Spinal cord (tissue), 10 donors: ENCODE results near the gene CAV3. TPM values are rescaled to one million over a fixed set of nuclear protein-coding genes. Genes with fewer than 3 reads are reported as not detected.
"Not testable (repeated sequence)": the region's sequence is repeated elsewhere in the genome, so short reads cannot be mapped to it uniquely, and the experiment has no call there.

ENCODE experiments used
- DNase-seq, 6 donors: peaks; one replicate each; pipeline versions ENCODE4 v3.0.0 to v3.0.0-alpha.2; 2013 to 2015; ENCODE audit warnings: low spot score in 6 of 6, low read depth in 4 of 6
- H3K27ac ChIP-seq: one replicate; pipeline ENCODE4 v1.5.1; 2013; ENCODE audit warnings: low read depth, low read length, control low read depth
- H3K27me3 ChIP-seq: one replicate; pipeline ENCODE4 v1.6.1; 2013; ENCODE audit warnings: low read length; ENCODE audit not compliant: control insufficient read depth, insufficient read depth
- H3K36me3 ChIP-seq: one replicate; pipeline ENCODE4 v1.6.1; 2013; ENCODE audit warnings: low read length; ENCODE audit not compliant: control insufficient read depth, insufficient read depth
- H3K4me1 ChIP-seq: one replicate; pipeline ENCODE4 v1.6.1; 2013; ENCODE audit warnings: low read length; ENCODE audit not compliant: control insufficient read depth, insufficient read depth
- H3K4me3 ChIP-seq: one replicate; pipeline ENCODE4 v1.5.1; 2013; ENCODE audit warnings: low read depth, low read length, control low read depth
- H3K9me3 ChIP-seq: one replicate; pipeline ENCODE4 v1.6.1; 2013; ENCODE audit warnings: low read length; ENCODE audit not compliant: control insufficient read depth, insufficient read depth
- WGBS: methylation state at CpG from one replicate; pipeline ENCODE4 v1.1.5; 2013; ENCODE audit warnings: missing lambda C conversion rate; ENCODE audit not compliant: insufficient coverage; 5-methylcytosine and 5-hydroxymethylcytosine counted together
- polyA plus RNA-seq, 2 donors: library from polyadenylated mRNA; unstranded; fragments of 120-200 nt; gene quantifications; one replicate each; pipeline ENCODE4 v1.2.1, GENCODE V29; 2013; ENCODE audit not compliant: insufficient read length in 2 of 2
- total RNA-seq, 2 donors: library from RNA; depleted of rRNA in 1 of 2; stranded (reverse); fragments of 120-200 nt in 1 of 2; fragments of >200 nt in 1 of 2; gene quantifications; one replicate each; pipeline versions ENCODE4 v1.2.3 to v1.2.4, GENCODE V29; 2013 to 2014
- donor health status: healthy.

The CAV3 gene
- total and polyA plus RNA-seq, 4 donors, result 0.11 to 0.59 (median 0.30) TPM; not detected in 1

DNA sequence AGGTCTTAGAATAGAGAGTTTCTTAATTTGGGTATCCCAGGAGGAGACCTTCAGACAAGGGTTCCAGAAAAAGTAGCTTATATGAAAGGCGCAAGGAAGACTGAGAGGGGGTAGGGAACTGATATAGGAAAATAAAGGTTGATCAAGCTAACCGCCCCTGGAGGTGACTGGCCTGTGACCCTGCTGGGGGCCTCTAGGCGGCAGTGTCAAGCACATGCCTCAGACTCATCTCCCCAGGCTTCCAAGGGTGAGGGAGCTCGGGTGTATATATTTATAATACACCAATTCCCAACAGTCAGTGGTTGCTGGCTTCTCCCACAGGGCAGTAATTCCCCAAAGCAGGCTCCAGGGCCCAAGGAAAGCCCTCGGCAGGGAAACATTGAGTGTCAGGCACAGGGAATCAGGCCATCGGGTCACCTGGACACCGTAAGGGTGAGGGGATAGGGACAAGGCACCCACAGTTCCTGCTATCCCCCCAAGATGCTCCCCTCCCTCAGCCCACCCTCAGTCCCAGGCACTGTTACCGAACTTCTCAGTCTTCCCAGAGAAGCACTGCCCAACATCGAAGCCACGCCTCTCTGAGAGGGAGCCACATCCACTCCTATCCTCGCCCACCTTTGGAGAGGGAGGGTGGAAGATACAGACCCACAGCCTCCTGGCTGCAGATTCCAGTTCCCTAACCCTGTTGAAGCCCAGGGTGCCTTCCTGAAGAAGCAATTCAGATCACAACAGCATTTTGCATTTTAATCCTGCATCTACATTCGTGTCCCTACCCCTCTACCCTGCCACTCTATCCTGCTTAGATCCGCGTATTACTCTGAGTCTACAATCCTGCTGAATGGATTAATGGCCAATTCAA, 19.5 kb upstream of the CAV3 start:
- H3K27me3 ChIP-seq, result no peaks in the 10 kb centered on the region
- 71% methylated on average over 4 of the region's 14 CpGs for WGBS
- no peak for DNase-seq
- H3K4me3 ChIP-seq, result no peak overlapping the region
- no peaks in the 10 kb centered on the region for H3K36me3 ChIP-seq
- H3K27ac ChIP-seq, result no peak overlapping the region
- peaks cover 21% of the 10 kb centered on the region for H3K4me1 ChIP-seq
- no peaks in the 10 kb centered on the region for H3K9me3 ChIP-seq

DNA sequence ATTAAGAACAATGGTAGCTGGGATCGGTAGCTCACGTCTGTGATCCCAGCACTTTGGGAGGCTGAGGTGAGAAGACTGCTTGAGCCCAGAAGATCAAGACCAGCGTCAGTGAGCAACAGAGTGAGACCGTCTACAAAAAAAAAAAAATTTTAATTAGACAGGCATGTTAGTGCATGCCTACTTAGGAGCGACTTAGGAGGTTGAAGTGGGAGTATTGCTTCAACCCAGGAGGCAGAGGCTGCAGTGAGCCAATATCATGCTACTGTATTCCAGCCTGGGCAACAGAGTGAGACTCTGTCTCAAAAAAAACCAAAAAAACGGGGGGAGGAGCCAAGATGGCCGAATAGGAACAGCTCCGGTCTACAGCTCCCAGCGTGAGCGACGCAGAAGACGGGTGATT, 17.8 kb upstream of the CAV3 start:
- H3K4me1 ChIP-seq, result peaks cover 18% of the 10 kb centered on the region
- H3K36me3 ChIP-seq, H3K4me3 ChIP-seq, H3K27me3 ChIP-seq, H3K27ac ChIP-seq, H3K9me3 ChIP-seq, DNase-seq: not testable (repeated sequence)
- WGBS, result 96% methylated on average over 5 of the region's 12 CpGs

DNA sequence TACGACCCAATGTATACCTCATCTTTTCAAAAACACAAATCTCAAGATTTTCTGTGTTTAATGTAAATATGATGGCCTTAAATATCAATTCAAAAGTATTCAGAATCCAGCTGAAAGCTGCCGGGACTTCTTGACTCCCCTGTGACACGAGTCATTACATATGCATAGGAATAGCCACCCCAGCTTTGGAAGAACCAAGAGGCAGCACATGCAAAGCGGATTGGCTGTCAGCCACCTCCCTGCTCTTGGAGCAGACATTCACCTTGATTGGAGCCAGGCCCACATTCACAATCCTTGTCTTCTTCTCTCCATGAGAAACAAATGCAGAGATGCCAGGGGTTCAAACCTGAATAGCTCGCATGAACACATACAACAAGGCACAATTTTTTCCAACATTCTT, 10.8 kb upstream of the CAV3 start:
- WGBS, result 65% methylated on average over 4 of the region's 5 CpGs
- Histone ChIP-seq H3K27me3 (no peaks in the 10 kb centered on the region), H3K4me3 (no peak overlapping the region), H3K9me3 (no peaks in the 10 kb centered on the region), H3K36me3 (no peaks in the 10 kb centered on the region), H3K27ac (no peak overlapping the region), H3K4me1 (no peaks in the 10 kb centered on the region)
- DNase-seq, result no peak

DNA sequence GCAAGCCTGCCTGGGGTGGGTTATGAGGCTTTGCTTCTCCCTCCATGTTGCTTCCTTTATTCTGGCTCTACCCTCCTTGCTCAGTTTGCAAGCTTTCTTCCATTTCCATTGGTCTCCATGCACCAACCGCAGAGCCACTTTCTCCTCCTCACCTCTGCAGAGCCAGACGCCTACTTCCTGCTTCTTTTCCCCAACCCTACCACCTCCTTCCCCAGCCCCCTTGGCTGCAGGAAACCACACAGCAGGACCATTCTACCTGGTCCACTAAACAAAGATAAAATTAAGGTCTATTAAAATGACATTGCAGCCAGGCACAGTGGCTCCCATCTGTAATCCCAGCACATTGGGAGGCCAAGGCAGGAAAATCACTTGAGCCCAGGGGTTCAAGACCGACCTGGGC, 10.0 kb upstream of the CAV3 start:
- Histone ChIP-seq H3K27me3 (no peaks in the 10 kb centered on the region), H3K36me3 (no peaks in the 10 kb centered on the region), H3K9me3 (no peaks in the 10 kb centered on the region), H3K27ac (no peak overlapping the region), H3K4me1 (no peaks in the 10 kb centered on the region), H3K4me3 (no peak overlapping the region)
- no peak for DNase-seq
- WGBS, result 53% methylated on average over 2 of the region's 3 CpGs

DNA sequence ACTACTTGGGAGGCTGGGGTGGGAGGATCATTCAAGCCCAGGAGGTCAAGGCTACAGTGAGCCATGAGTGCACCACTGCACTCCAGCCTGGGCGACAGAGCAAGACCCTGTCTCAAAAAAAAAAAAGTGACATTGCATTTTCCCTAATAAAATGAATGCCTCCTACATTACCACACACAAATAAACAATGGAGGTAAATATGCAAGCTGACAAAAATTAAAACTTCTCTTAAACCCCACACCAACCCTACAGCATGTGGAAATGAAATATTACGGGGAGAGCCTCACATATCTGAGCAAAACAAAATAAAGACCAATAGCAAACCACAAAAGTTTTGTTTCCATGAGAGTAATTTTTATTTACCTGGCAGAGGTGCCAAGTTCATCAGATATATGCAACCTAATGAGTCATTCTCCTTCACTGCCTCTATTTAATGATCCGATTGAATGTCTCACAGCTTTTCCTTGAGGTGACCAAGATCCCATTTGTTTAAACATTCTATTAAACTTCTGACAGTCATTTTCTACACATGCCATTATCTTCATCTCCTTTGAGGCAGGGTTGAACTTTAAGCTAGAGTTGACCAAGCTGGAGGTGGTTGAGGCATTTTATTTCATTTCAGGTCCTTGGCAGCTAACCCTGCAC, 9.4 kb upstream of the CAV3 start:
- WGBS, result 86% methylated on average over 1 of the region's 3 CpGs
- no peak for DNase-seq
- H3K27me3 ChIP-seq, result no peaks in the 10 kb centered on the region
- H3K27ac ChIP-seq, result no peak overlapping the region
- H3K4me3 ChIP-seq, result no peak overlapping the region
- H3K4me1 ChIP-seq, result no peaks in the 10 kb centered on the region
- no peaks in the 10 kb centered on the region for H3K36me3 ChIP-seq
- no peaks in the 10 kb centered on the region for H3K9me3 ChIP-seq

DNA sequence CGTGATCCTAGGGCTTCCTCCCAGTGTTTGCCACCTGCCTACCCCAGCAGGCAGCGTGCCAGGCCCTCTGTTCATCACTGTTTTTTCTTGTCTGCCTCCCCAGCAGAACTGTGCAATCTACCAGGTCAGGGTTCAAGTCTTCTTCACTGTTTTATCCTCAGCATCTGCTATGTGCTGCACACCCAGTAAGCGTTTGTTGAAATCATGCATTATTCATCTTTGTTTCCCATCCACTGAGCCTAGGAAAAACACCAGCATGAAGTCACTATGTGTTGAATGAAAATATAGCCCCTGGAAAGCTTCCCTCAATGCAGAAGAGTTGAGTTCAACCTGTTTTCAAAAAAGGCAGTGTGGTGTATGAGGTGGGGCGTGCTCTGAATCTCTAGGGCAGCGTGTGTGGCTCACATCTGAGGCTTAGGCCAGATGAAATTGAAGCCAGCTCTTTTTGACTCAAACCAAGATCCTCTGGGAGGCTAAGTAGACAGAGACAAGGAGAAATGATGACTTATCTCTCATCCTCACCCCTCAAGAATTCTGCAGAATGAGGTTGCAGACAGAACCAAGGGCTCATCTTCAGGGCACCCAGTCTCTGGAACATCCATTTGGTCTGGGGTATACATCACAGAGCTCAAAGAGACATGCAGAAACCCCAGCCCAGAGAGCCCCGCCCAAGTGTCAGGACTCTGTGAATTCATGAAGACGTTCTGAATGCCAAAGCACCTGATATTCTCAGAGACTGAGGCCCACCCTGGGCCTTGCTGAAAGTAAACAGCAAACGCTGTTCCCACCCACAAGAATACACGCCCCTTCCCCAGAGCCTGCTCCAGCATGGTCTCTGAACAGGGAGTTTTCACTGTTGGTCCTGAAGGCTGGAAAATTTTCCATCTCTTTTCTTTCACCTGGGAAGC, 5.7 kb upstream of the CAV3 start:
- 72% methylated on average over 7 of the region's 9 CpGs for WGBS
- no peaks in the 10 kb centered on the region for H3K9me3 ChIP-seq
- H3K27ac ChIP-seq, result no peak overlapping the region
- no peak for DNase-seq
- no peaks in the 10 kb centered on the region for H3K36me3 ChIP-seq
- no peaks in the 10 kb centered on the region for H3K27me3 ChIP-seq
- no peak overlapping the region for H3K4me3 ChIP-seq
- no peaks in the 10 kb centered on the region for H3K4me1 ChIP-seq

DNA sequence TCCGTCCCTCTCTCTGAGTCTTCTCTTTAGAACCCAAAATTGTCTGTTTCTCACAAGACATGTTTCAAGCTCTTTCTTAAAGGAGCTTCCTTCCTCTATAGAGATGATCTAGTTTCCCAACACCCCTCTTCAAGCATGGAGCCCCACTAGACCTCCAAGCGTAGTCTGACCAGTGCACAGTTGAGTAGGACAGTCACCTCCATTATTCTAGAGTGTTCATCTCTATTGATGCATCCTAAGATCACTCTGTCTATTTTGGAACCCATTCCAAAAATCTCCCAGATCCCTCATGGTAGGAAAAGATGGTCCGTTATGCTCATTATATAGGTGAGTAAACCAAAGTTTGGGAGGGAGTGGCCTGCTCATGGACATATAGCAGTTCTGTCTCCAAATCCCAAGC, 4.1 kb upstream of the CAV3 start:
- 100% methylated on average over 1 of the region's 3 CpGs for WGBS
- H3K4me3 ChIP-seq, result no peak overlapping the region

DNA sequence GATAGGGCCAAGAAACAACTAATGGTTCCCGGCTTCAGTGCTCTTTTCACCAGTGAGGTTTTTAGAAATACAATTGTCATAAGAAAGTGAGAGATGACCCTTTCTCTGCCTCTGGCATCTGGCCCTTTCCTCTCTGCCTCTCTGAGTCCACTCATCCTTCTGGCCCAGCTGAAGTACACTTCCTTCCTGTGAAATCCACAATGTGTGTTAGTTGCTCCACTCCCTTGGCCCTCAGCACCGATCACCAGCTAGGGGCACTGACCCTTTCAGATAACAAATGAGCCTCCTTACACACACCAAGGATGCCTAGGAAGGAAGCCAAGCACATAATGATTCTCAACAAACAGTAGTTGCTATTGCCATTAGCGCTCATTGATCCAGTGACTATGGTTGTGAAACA, 2.9 kb upstream of the CAV3 start:
- no peak overlapping the region for H3K27ac ChIP-seq
- H3K4me3 ChIP-seq, result no peak overlapping the region
- no peaks in the 10 kb centered on the region for H3K27me3 ChIP-seq
- WGBS, result no CpG with 5 or more reads among the region's 3 CpGs
- H3K4me1 ChIP-seq, result no peaks in the 10 kb centered on the region
- DNase-seq, result no peak
- H3K36me3 ChIP-seq, result no peaks in the 10 kb centered on the region
- no peaks in the 10 kb centered on the region for H3K9me3 ChIP-seq

More for the DNA sequence above, 4.1 kb upstream of the CAV3 start:
- no peak for DNase-seq
- H3K36me3 ChIP-seq, result no peaks in the 10 kb centered on the region
- H3K4me1 ChIP-seq, result no peaks in the 10 kb centered on the region
- H3K9me3 ChIP-seq, result no peaks in the 10 kb centered on the region
- H3K27me3 ChIP-seq, result no peaks in the 10 kb centered on the region
- no peak overlapping the region for H3K27ac ChIP-seq

DNA sequence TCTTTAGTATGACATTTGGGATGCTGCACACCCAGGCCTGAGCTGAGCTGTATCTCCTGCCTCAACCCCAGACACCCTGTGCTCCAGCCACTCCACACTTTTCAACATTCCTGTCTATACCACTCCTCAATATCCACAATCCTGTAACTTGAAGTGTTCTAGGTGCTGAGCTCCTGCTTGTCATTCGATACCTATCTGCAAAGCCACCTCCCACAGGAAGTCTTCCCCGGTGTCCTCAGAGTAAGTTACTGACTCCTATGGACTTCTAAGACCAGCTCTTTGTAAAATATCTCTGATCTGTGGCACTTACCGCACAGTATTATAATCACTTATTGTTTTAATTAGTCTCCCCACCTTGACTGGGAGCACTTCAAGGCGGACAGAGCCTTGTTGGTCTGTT, 1.2 kb upstream of the CAV3 start:
- Histone ChIP-seq H3K27ac (no peak overlapping the region), H3K27me3 (peaks cover 2% of the 10 kb centered on the region), H3K9me3 (no peaks in the 10 kb centered on the region), H3K36me3 (no peaks in the 10 kb centered on the region), H3K4me3 (no peak overlapping the region), H3K4me1 (no peaks in the 10 kb centered on the region)
- DNase-seq, result no peak
- 86% methylated on average over 2 of the region's 4 CpGs for WGBS
